Gastrocnemius medialis (tissue), 4 donors: Measurements from ENCODE around the gene ANTXR1.

ENCODE experiments used
- POLR2A ChIP-seq, 2 donors: fragments of 450-650 bp; IDR thresholded peaks; one replicate each; pipeline ENCODE4 v1.6.1; 2017; ENCODE audit warnings: antibody characterized with exemption in 2 of 2, mild to moderate bottlenecking in 2 of 2, moderate library complexity in 2 of 2
- TF ChIP-seq, protein P1 (sequence below), 5 experiments: fragments of 450-650 bp in 3 of 5; fragments of 200-600 bp in 2 of 5; sonication (generic) in 2 of 5; IDR thresholded peaks in 4 of 5; conservative IDR thresholded peaks in 1 of 5; 1 replicate in 4 of 5; 2 replicates in 1 of 5; pipeline ENCODE4 v1.5.1; 2016 to 2019; ENCODE audit warnings: antibody characterized with exemption in 5 of 5, mild to moderate bottlenecking in 3 of 5, moderate library complexity in 3 of 5

DNA sequence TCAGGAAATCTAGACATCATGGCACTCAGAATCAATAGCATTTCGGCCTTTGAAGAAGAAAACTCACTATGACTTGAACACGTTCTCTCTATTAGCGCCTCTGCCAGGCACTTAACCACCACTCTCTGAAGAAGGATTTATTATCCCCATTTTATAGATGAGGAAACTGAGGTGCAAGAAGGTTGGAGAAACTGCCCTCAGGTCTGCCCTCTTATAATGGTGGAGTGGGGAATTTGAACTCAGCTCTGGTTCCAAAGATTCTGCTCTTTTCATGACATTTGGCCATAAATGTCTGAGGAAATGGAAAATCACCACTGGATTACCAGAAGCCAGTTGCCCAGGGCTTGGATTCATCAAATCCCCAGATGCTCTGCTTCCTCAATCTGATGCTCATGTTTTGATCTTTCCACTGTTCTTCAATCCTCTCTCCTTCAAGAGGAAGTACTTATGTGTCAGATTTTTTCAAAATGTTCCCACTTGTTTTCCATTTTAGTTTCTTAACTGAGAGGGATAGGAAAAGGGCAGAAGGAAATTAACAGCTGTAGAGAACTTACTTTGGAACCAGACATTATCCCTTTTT lies 68.1 kb downstream of the ANTXR1 start:
- no peak for TF ChIP-seq POLR2A (IDR thresholded peaks at IDR 0.05)
- TF ChIP-seq, protein P1, sequence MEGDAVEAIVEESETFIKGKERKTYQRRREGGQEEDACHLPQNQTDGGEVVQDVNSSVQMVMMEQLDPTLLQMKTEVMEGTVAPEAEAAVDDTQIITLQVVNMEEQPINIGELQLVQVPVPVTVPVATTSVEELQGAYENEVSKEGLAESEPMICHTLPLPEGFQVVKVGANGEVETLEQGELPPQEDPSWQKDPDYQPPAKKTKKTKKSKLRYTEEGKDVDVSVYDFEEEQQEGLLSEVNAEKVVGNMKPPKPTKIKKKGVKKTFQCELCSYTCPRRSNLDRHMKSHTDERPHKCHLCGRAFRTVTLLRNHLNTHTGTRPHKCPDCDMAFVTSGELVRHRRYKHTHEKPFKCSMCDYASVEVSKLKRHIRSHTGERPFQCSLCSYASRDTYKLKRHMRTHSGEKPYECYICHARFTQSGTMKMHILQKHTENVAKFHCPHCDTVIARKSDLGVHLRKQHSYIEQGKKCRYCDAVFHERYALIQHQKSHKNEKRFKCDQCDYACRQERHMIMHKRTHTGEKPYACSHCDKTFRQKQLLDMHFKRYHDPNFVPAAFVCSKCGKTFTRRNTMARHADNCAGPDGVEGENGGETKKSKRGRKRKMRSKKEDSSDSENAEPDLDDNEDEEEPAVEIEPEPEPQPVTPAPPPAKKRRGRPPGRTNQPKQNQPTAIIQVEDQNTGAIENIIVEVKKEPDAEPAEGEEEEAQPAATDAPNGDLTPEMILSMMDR (IDR thresholded peaks at IDR 0.05 in 4 of 5, conservative IDR thresholded peaks at IDR 0.05 in 1 of 5): no peak
